ENCODE data around the gene PLXNB3. TPM values are rescaled to one million over a fixed set of nuclear protein-coding genes. Genes with fewer than 3 reads are reported as not detected.

Gene PLXNB3
- total and polyA plus RNA-seq, 2 of the 13 experiments (the other 11 are each of a cell fraction or from before 2014, with no cell fraction given), result 3.0 to 6.9 TPM

DNA sequence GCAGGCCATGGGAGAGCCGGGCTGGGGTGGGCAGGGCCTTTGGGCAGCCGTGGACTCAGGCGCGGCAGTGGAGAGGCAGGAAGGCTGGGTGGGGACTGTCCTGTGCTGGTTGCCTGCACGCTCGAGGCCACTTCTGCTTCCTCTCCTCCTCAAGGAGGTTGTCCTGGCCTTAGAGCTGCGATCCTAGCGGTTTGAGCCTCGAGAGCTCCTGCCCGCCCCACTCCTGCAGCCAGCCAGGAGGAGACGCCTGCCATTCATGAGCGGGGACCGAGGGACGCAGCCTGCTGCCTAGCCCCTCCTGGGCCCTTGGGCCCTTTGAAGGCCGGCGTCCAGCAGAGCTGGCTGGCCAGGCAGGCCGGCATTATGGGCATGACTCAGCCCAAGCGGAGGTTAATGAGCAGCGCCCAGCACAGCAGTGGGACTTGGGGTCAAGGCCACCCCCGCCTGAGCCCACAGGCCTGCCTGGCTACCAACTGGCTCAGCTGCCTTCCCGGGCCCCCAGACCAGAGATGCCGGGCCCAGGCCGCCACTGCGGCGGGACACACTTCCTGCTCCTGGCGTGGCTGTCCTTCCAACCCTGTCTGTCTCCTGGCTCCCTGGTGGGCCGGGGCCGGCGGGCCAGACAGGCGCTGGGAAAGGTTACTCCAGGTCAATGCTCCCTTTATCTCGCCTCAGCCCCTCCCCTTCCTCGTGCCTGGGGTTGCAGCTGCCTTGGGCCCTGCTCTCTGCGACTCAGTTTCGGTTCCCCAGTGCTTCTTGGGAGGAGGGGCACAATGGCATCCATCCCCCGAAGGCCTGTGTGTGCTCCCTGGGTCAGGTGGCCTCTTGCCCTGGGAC lies 37.5 kb upstream of the PLXNB3 start (continued):
- TF ChIP-seq, protein P1, sequence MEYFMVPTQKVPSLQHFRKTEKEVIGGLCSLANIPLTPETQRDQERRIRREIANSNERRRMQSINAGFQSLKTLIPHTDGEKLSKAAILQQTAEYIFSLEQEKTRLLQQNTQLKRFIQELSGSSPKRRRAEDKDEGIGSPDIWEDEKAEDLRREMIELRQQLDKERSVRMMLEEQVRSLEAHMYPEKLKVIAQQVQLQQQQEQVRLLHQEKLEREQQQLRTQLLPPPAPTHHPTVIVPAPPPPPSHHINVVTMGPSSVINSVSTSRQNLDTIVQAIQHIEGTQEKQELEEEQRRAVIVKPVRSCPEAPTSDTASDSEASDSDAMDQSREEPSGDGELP (IDR thresholded peaks at IDR 0.05; ENCODE audit: borderline replicate concordance, low read depth), result peak; percentile 78; the same call in 1 of the 2 replicates
- TF ChIP-seq KDM6A (CRISPR knock-in tag; IDR thresholded peaks at IDR 0.05; ENCODE audit: low read depth) (no peak), MBD4 (IDR thresholded peaks at IDR 0.05; ENCODE audit: borderline replicate concordance, low read length) (no peak), NFYC (CRISPR knock-in tag; IDR thresholded peaks at IDR 0.05) (no peak), HOXA3 (CRISPR knock-in tag; IDR thresholded peaks at IDR 0.05) (peak; percentile 74), CEBPG (CRISPR knock-in tag; IDR thresholded peaks at IDR 0.05) (no peak), ZFP1 (CRISPR knock-in tag; IDR thresholded peaks at IDR 0.05) (no peak), ZKSCAN5 (CRISPR knock-in tag; IDR thresholded peaks at IDR 0.05) (no peak), PRPF4 (IDR thresholded peaks at IDR 0.05; ENCODE audit: low read depth, low read length, poor library complexity, severe bottlenecking) (no peak), HMG20B (CRISPR knock-in tag; conservative IDR thresholded peaks at IDR 0.05) (no peak), TCF7L2 (IDR thresholded peaks at IDR 0.05; ENCODE audit: low read depth, low read length) (no peak), ZNF775 (CRISPR knock-in tag; IDR thresholded peaks at IDR 0.05; ENCODE audit: borderline replicate concordance) (no peak), GPN1 (CRISPR knock-in tag; IDR thresholded peaks at IDR 0.05; ENCODE audit: borderline replicate concordance) (no peak), RFXAP (CRISPR knock-in tag; IDR thresholded peaks at IDR 0.05; ENCODE audit: borderline replicate concordance) (no peak)
- TF ChIP-seq, protein P2, sequence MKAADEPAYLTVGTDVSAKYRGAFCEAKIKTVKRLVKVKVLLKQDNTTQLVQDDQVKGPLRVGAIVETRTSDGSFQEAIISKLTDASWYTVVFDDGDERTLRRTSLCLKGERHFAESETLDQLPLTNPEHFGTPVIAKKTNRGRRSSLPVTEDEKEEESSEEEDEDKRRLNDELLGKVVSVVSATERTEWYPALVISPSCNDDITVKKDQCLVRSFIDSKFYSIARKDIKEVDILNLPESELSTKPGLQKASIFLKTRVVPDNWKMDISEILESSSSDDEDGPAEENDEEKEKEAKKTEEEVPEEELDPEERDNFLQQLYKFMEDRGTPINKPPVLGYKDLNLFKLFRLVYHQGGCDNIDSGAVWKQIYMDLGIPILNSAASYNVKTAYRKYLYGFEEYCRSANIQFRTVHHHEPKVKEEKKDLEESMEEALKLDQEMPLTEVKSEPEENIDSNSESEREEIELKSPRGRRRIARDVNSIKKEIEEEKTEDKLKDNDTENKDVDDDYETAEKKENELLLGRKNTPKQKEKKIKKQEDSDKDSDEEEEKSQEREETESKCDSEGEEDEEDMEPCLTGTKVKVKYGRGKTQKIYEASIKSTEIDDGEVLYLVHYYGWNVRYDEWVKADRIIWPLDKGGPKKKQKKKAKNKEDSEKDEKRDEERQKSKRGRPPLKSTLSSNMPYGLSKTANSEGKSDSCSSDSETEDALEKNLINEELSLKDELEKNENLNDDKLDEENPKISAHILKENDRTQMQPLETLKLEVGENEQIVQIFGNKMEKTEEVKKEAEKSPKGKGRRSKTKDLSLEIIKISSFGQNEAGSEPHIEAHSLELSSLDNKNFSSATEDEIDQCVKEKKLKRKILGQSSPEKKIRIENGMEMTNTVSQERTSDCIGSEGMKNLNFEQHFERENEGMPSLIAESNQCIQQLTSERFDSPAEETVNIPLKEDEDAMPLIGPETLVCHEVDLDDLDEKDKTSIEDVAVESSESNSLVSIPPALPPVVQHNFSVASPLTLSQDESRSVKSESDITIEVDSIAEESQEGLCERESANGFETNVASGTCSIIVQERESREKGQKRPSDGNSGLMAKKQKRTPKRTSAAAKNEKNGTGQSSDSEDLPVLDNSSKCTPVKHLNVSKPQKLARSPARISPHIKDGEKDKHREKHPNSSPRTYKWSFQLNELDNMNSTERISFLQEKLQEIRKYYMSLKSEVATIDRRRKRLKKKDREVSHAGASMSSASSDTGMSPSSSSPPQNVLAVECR (CRISPR knock-in tag; IDR thresholded peaks at IDR 0.05; ENCODE audit: borderline replicate concordance), result peak; percentile 86
- TF ChIP-seq, protein P3, sequence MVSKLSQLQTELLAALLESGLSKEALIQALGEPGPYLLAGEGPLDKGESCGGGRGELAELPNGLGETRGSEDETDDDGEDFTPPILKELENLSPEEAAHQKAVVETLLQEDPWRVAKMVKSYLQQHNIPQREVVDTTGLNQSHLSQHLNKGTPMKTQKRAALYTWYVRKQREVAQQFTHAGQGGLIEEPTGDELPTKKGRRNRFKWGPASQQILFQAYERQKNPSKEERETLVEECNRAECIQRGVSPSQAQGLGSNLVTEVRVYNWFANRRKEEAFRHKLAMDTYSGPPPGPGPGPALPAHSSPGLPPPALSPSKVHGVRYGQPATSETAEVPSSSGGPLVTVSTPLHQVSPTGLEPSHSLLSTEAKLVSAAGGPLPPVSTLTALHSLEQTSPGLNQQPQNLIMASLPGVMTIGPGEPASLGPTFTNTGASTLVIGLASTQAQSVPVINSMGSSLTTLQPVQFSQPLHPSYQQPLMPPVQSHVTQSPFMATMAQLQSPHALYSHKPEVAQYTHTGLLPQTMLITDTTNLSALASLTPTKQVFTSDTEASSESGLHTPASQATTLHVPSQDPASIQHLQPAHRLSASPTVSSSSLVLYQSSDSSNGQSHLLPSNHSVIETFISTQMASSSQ (IDR thresholded peaks at IDR 0.05; ENCODE audit: low read depth), result no peak
- TF ChIP-seq, protein P3 (CRISPR knock-in tag; IDR thresholded peaks at IDR 0.05; ENCODE audit: borderline replicate concordance), result peak; percentile 55; the same call in 1 of the 2 replicates
- TF ChIP-seq, protein P4, sequence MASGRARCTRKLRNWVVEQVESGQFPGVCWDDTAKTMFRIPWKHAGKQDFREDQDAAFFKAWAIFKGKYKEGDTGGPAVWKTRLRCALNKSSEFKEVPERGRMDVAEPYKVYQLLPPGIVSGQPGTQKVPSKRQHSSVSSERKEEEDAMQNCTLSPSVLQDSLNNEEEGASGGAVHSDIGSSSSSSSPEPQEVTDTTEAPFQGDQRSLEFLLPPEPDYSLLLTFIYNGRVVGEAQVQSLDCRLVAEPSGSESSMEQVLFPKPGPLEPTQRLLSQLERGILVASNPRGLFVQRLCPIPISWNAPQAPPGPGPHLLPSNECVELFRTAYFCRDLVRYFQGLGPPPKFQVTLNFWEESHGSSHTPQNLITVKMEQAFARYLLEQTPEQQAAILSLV (CRISPR knock-in tag; IDR thresholded peaks at IDR 0.05; ENCODE audit: borderline replicate concordance), result no peak

Measured in HepG2 (cell line).